ENCODE data around the gene PGGHG.
"Not testable (repeated sequence)": the region's sequence is repeated elsewhere in the genome, so short reads cannot be mapped to it uniquely, and the experiment has no call there.

DNA sequence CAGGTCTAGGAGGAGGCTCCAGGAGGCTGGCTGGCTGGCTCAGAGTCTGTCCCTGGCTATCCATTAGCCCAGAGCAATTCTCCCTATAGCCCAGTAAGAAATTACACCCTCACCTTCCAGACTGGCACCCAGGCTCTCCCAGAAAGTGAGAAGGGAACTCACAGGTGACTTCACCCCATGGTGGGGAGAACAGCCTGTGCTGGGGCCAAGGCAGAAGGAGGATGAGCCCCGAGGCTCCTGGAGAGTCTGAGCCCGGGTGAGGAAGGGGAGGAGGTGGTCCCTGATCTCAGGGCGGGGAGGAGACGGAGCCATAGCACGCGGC lies 25.6 kb downstream of the PGGHG start:
- TF ChIP-seq EZH2 (IDR thresholded peaks at IDR 0.05; ENCODE audit: borderline replicate concordance, low read length): not testable (repeated sequence)
- TF ChIP-seq, protein P1, sequence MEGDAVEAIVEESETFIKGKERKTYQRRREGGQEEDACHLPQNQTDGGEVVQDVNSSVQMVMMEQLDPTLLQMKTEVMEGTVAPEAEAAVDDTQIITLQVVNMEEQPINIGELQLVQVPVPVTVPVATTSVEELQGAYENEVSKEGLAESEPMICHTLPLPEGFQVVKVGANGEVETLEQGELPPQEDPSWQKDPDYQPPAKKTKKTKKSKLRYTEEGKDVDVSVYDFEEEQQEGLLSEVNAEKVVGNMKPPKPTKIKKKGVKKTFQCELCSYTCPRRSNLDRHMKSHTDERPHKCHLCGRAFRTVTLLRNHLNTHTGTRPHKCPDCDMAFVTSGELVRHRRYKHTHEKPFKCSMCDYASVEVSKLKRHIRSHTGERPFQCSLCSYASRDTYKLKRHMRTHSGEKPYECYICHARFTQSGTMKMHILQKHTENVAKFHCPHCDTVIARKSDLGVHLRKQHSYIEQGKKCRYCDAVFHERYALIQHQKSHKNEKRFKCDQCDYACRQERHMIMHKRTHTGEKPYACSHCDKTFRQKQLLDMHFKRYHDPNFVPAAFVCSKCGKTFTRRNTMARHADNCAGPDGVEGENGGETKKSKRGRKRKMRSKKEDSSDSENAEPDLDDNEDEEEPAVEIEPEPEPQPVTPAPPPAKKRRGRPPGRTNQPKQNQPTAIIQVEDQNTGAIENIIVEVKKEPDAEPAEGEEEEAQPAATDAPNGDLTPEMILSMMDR (IDR thresholded peaks at IDR 0.05; ENCODE audit: low read length): not testable (repeated sequence)
